Spleen (tissue), 11 donors: Measurements from ENCODE around the gene NTNG1. TPM values are rescaled to one million over a fixed set of nuclear protein-coding genes. Genes with fewer than 3 reads are reported as not detected.

Source experiments
- DNase-seq: peaks from one replicate; pipeline ENCODE4 v3.0.0-alpha.2; 2020
- H3K27ac ChIP-seq, 8 donors: fragments of 200-600 bp; sonication (generic) in 7 of 8; 1 replicate in 4 of 8; 2 replicates in 4 of 8; pipeline versions ENCODE4 v1.5.0 to v1.8.0; 2016 to 2021; ENCODE audit warnings: inconsistent platforms in 4 of 8, mild to moderate bottlenecking in 4 of 8, moderate library complexity in 1 of 8
- H3K27me3 ChIP-seq, 7 donors: fragments of 200-600 bp; sonication (generic) in 6 of 7; replicated peaks in 1 of 7; 1 replicate in 4 of 7; 2 replicates in 3 of 7; pipeline versions ENCODE4 v1.5.0 to v1.8.0; 2016 to 2021; ENCODE audit warnings: inconsistent platforms in 3 of 7, mild to moderate bottlenecking in 1 of 7
- H3K36me3 ChIP-seq, 6 donors: fragments of 200-600 bp; sonication (generic) in 5 of 6; 1 replicate in 4 of 6; 2 replicates in 2 of 6; pipeline versions ENCODE4 v1.5.0 to v1.8.0; 2016 to 2021; ENCODE audit warnings: inconsistent platforms in 2 of 6
- H3K4me1 ChIP-seq, 6 donors: fragments of 200-600 bp; sonication (generic) in 5 of 6; 1 replicate in 3 of 6; 2 replicates in 3 of 6; pipeline versions ENCODE4 v1.5.0 to v1.8.0; 2016 to 2021; ENCODE audit warnings: inconsistent platforms in 3 of 6
- H3K4me3 ChIP-seq, 8 donors: fragments of 200-600 bp; sonication (generic) in 7 of 8; 1 replicate in 4 of 8; 2 replicates in 4 of 8; pipeline versions ENCODE4 v1.5.0 to v1.8.0; 2016 to 2021; ENCODE audit warnings: inconsistent platforms in 4 of 8, mild to moderate bottlenecking in 4 of 8, moderate library complexity in 2 of 8
- H3K9me3 ChIP-seq, 8 donors: fragments of 200-600 bp; sonication (generic) in 7 of 8; 1 replicate in 4 of 8; 2 replicates in 4 of 8; pipeline versions ENCODE4 v1.5.0 to v1.8.0; 2016 to 2021; ENCODE audit warnings: inconsistent platforms in 4 of 8
- CTCF ChIP-seq, 11 experiments: fragments of 200-600 bp in 7 of 11; fragments of 450-650 bp in 4 of 11; sonication (generic) in 4 of 11; IDR thresholded peaks in 8 of 11; conservative IDR thresholded peaks in 3 of 11; 1 replicate in 7 of 11; 2 replicates in 4 of 11; pipeline versions ENCODE4 v1.4.0 to v1.8.0; 2016 to 2021; ENCODE audit warnings: antibody characterized with exemption in 11 of 11, inconsistent platforms in 4 of 11, mild to moderate bottlenecking in 1 of 11
- POLR2A ChIP-seq, 3 donors: fragments of 450-650 bp; IDR thresholded peaks; one replicate each; pipeline ENCODE4 v1.5.1; 2017; ENCODE audit warnings: antibody characterized with exemption in 3 of 3, mild to moderate bottlenecking in 1 of 3
- POLR2AphosphoS5 ChIP-seq, 3 donors: sonication (generic); formaldehyde crosslinking; IDR thresholded peaks; one replicate each; pipeline ENCODE4 v1.5.1; 2017; ENCODE audit warnings: antibody characterized with exemption in 3 of 3
- WGBS, 5 donors: extraction: QIAGEN DNeasy Blood & Tissue Kit in 3 of 5; methylation state at CpG; one replicate each; pipeline versions ENCODE4 v1.1.5 to v1.1.7; 2013 to 2018; 5-methylcytosine and 5-hydroxymethylcytosine counted together
- intact Hi-C: fragments of 100-400 bp; cut with DNase I; formaldehyde crosslinking; loops from one replicate; pipeline ENCODE4 v1.15.0; 2023; ENCODE audit warnings: low total_unique reads
- polyA plus RNA-seq, 3 donors: library from polyadenylated mRNA; stranded (reverse); fragments of 200-250 nt; gene quantifications; one replicate each; pipeline ENCODE4 v1.2.1, GENCODE V29; 2013
- total RNA-seq, 7 donors: library from RNA; depleted of rRNA in 3 of 7; stranded (reverse); fragments of >200 nt in 3 of 7; fragmentation: NEBNext Ultra II Directional in 4 of 7; extraction: Animal tissue kit (Norgen Biotek cat#: 25700) in 4 of 7; gene quantifications; one replicate each; pipeline versions ENCODE4 v1.1.0 to v1.2.1, GENCODE V29; 2016 to 2021
- donor health status: healthy with polysubstance abuse.
- donor health status: DM: no; HTN: no; CAD: no; lungs with moderate emphysema.
- donor health status: DM: no; HTN: no; CAD: no.
- donor health status: Bipolar disorder and iron deficiency.
- donor health status: healthy.
- donor health status: DM: no; HTN: no; CAD: no.
- donor health status: DM: yes; HTN: yes; CAD: no.

NTNG1 gene
- total and polyA plus RNA-seq, 10 donors: 0.11 to 2.0 (median 1.1) TPM

GRCh38 chr1:107433068-107433467 is 292.2 kb downstream of the NTNG1 start:
- peaks cover 0 to 28% (median 5%) of the 10 kb centered on the region in 6 donors for H3K4me1 ChIP-seq
- no peak overlapping the region for H3K27ac ChIP-seq
- DNase-seq: no peak
- no peaks in the 10 kb centered on the region for H3K9me3 ChIP-seq
- no peaks in the 10 kb centered on the region for H3K36me3 ChIP-seq
- H3K27me3 ChIP-seq: no peaks in the 10 kb centered on the region
- no peak overlapping the region for H3K4me3 ChIP-seq
- WGBS, 5 donors: 87 to 96% (median 91%) methylated on average over 4 of the region's 4 CpGs
- intact Hi-C loops: loop anchor here (5.0 kb wide), 1 partner anchor 94 kb away; no protein-coding TSS in a partner anchor
- TF ChIP-seq POLR2A (IDR thresholded peaks at IDR 0.05) (no peak), CTCF (IDR thresholded peaks at IDR 0.05 in 8 of 11, conservative IDR thresholded peaks at IDR 0.05 in 3 of 11) (no peak), POLR2AphosphoS5 (IDR thresholded peaks at IDR 0.05) (no peak)

GRCh38 chr1:107433635-107434360 is 293.0 kb downstream of the NTNG1 start:
- DNase-seq: no peak
- 57 to 67% (median 62%) methylated on average over 4 of the region's 4 CpGs for WGBS, 5 donors
- intact Hi-C loops: loop anchor here (5.0 kb wide), 1 partner anchor 94 kb away; no protein-coding TSS in a partner anchor
- TF ChIP-seq POLR2AphosphoS5 (IDR thresholded peaks at IDR 0.05) (no peak), CTCF (IDR thresholded peaks at IDR 0.05 in 8 of 11, conservative IDR thresholded peaks at IDR 0.05 in 3 of 11) (no peak), POLR2A (IDR thresholded peaks at IDR 0.05) (no peak)
- Histone ChIP-seq H3K4me1 (peaks cover 0 to 28% (median 5%) of the 10 kb centered on the region in 6 donors), H3K27ac (peak overlapping the region in 3 of 8 donors; percentile 14 to 51 (median 31)), H3K9me3 (no peaks in the 10 kb centered on the region), H3K36me3 (no peaks in the 10 kb centered on the region), H3K27me3 (no peaks in the 10 kb centered on the region), H3K4me3 (no peak overlapping the region)

GRCh38 chr1:107434361-107434693 is 293.5 kb downstream of the NTNG1 start:
- DNase-seq: no peak
- H3K36me3 ChIP-seq: no peaks in the 10 kb centered on the region
- no peaks in the 10 kb centered on the region for H3K27me3 ChIP-seq
- H3K9me3 ChIP-seq: no peaks in the 10 kb centered on the region
- H3K4me3 ChIP-seq: no peak overlapping the region
- peaks cover 0 to 28% (median 5%) of the 10 kb centered on the region in 6 donors for H3K4me1 ChIP-seq
- peak overlapping the region in 3 of 8 donors; percentile 14 to 51 (median 31) for H3K27ac ChIP-seq
- no peak for TF ChIP-seq CTCF (IDR thresholded peaks at IDR 0.05 in 8 of 11, conservative IDR thresholded peaks at IDR 0.05 in 3 of 11)
- no peak for TF ChIP-seq POLR2AphosphoS5 (IDR thresholded peaks at IDR 0.05)
- TF ChIP-seq POLR2A (IDR thresholded peaks at IDR 0.05): no peak
- intact Hi-C loops: loop anchor here (5.0 kb wide), 1 partner anchor 93 kb away; no protein-coding TSS in a partner anchor

GRCh38 chr1:107436552-107437241 is 295.9 kb downstream of the NTNG1 start:
- no peaks in the 10 kb centered on the region for H3K36me3 ChIP-seq
- no peak for TF ChIP-seq POLR2A (IDR thresholded peaks at IDR 0.05)
- TF ChIP-seq CTCF (IDR thresholded peaks at IDR 0.05 in 8 of 11, conservative IDR thresholded peaks at IDR 0.05 in 3 of 11): no peak
- no peak for TF ChIP-seq POLR2AphosphoS5 (IDR thresholded peaks at IDR 0.05)
- 86 to 93% (median 91%) methylated on average over 13 of the region's 13 CpGs for WGBS, 5 donors
- intact Hi-C loops: no loop called here
- peaks cover 0 to 21% (median 5%) of the 10 kb centered on the region in 6 donors for H3K4me1 ChIP-seq
- no peak for DNase-seq
- no peaks in the 10 kb centered on the region for H3K9me3 ChIP-seq
- no peak overlapping the region for H3K4me3 ChIP-seq
- H3K27ac ChIP-seq: no peak overlapping the region
- H3K27me3 ChIP-seq: no peaks in the 10 kb centered on the region
